ENCODE results near the gene PRKAB2. TPM values are rescaled to one million over a fixed set of nuclear protein-coding genes. Genes with fewer than 3 reads are reported as not detected.
"Not testable (repeated sequence)": the region's sequence is repeated elsewhere in the genome, so short reads cannot be mapped to it uniquely, and the experiment has no call there.

The PRKAB2 gene
- total RNA-seq, 2 donors from 2014 or later, result 26.1 to 26.5 TPM

- intact Hi-C loops (cut with DNase I), result no loop called here
- DNase-seq (ENCODE audit: low spot score), result no peak
Observed at GRCh38 chr1:147115496-147115895, 56.8 kb downstream of the PRKAB2 start.

- DNase-seq (ENCODE audit: low spot score); intact Hi-C loops (cut with DNase I): not testable (repeated sequence)
Observed at GRCh38 chr1:147115079-147115478, 57.2 kb downstream of the PRKAB2 start.

GRCh38 chr1:147114353-147114752, 57.9 kb downstream of the PRKAB2 start:
- DNase-seq (ENCODE audit: low spot score); intact Hi-C loops (cut with DNase I): not testable (repeated sequence)

- DNase-seq (ENCODE audit: low spot score), result no peak
- intact Hi-C loops (cut with DNase I), result no loop called here
Observed at GRCh38 chr1:147111381-147112130, 60.7 kb downstream of the PRKAB2 start.

GRCh38 chr1:147110872-147111271, 61.4 kb downstream of the PRKAB2 start:
- intact Hi-C loops (cut with DNase I), result no loop called here
- DNase-seq (ENCODE audit: low spot score), result no peak

GRCh38 chr1:147110434-147110833, 61.8 kb downstream of the PRKAB2 start:
- DNase-seq (ENCODE audit: low spot score), result no peak

GRCh38 chr1:147109762-147110161, 62.5 kb downstream of the PRKAB2 start:
- intact Hi-C loops (cut with DNase I), result no loop called here
- no peak for DNase-seq (ENCODE audit: low spot score)

More at GRCh38 chr1:147110434-147110833, 61.8 kb downstream of the PRKAB2 start:
- intact Hi-C loops (cut with DNase I), result no loop called here

GRCh38 chr1:147109041-147109440, 63.2 kb downstream of the PRKAB2 start:
- intact Hi-C loops (cut with DNase I), result no loop called here

GRCh38 chr1:147106407-147106881, 65.8 kb downstream of the PRKAB2 start:
- intact Hi-C loops (cut with DNase I); DNase-seq (ENCODE audit: low spot score): not testable (repeated sequence)

More at GRCh38 chr1:147109041-147109440, 63.2 kb downstream of the PRKAB2 start:
- no peak for DNase-seq (ENCODE audit: low spot score)

- intact Hi-C loops (cut with DNase I), result no loop called here
- no peak for DNase-seq (ENCODE audit: low spot score)
Observed at GRCh38 chr1:147105909-147106308, 66.4 kb downstream of the PRKAB2 start.

Other genes with a start within 250 kb of the PRKAB2 start
- gene NBPF12, start 234.1 kb downstream of the PRKAB2 start, total RNA-seq, result 1 to 10 TPM; 7.1 to 9.3 TPM
- 1 to 10 TPM; 2.4 to 3.1 TPM for gene FMO5, start 52.9 kb upstream of the PRKAB2 start, total RNA-seq
- 10 to 100 TPM; 36.4 to 38.9 TPM for gene CHD1L, start 70.2 kb upstream of the PRKAB2 start, total RNA-seq